Ascending aorta (tissue), 2 donors: ENCODE measurements around the gene RMC1. TPM values are rescaled to one million over a fixed set of nuclear protein-coding genes. Genes with fewer than 3 reads are reported as not detected.

Experiments
- DNase-seq, 2 donors: peaks; one replicate each; pipeline ENCODE4 v3.0.0-alpha.2; 2019; ENCODE audit warnings: low spot score in 2 of 2
- H3K27ac ChIP-seq, 2 donors: fragments of 200-600 bp; sonication (generic); one replicate each; pipeline ENCODE4 v1.5.1; 2016 to 2017; ENCODE audit warnings: mild to moderate bottlenecking in 1 of 2
- H3K27me3 ChIP-seq: fragments of 200-600 bp; sonication (generic); one replicate; pipeline ENCODE4 v1.5.1; 2017
- H3K36me3 ChIP-seq, 2 donors: fragments of 200-600 bp; sonication (generic); one replicate each; pipeline ENCODE4 v1.5.1; 2016
- H3K4me1 ChIP-seq, 2 donors: fragments of 200-600 bp; sonication (generic); one replicate each; pipeline ENCODE4 v1.5.1; 2016 to 2017; ENCODE audit warnings: mild to moderate bottlenecking in 1 of 2
- H3K4me3 ChIP-seq, 2 donors: fragments of 200-600 bp; sonication (generic); one replicate each; pipeline ENCODE4 v1.5.1; 2016 to 2017; ENCODE audit warnings: mild to moderate bottlenecking in 1 of 2
- H3K9me3 ChIP-seq, 2 donors: fragments of 200-600 bp; sonication (generic); one replicate each; pipeline ENCODE4 v1.5.1; 2016
- CTCF ChIP-seq, 3 experiments: fragments of 200-600 bp in 2 of 3; fragments of 450-650 bp in 1 of 3; sonication (generic) in 2 of 3; IDR thresholded peaks; one replicate each; pipeline ENCODE4 v1.5.1; 2016 to 2019; ENCODE audit warnings: antibody characterized with exemption in 3 of 3, mild to moderate bottlenecking in 1 of 3, moderate library complexity in 1 of 3
- intact Hi-C: fragments of 100-400 bp; cut with DNase I; formaldehyde crosslinking; loops from one replicate; pipeline ENCODE4 v1.15.1; 2023
- total RNA-seq: library from RNA; depleted of rRNA; stranded (reverse); fragments of >200 nt; gene quantifications from one replicate; pipeline ENCODE4 v1.1.0, GENCODE V29; 2016

The RMC1 gene
- total RNA-seq, 1 donor from 2014 or later = 20.1 TPM

GRCh38 chr18:23534276-23534675, 31.0 kb downstream of the RMC1 start:
- DNase-seq = no peak
- H3K36me3 ChIP-seq = peaks cover 95 to 99% of the 10 kb centered on the region in 2 donors

GRCh38 chr18:23536204-23536603, 32.9 kb downstream of the RMC1 start:
- no peak overlapping the region for H3K4me3 ChIP-seq
- H3K4me1 ChIP-seq = no peaks in the 10 kb centered on the region
- H3K36me3 ChIP-seq = peaks cover 93 to 99% of the 10 kb centered on the region in 2 donors
- no peak overlapping the region for H3K27ac ChIP-seq
- TF ChIP-seq CTCF (IDR thresholded peaks at IDR 0.05) = no peak
- no peak for DNase-seq
- no peaks in the 10 kb centered on the region for H3K27me3 ChIP-seq
- intact Hi-C loops = no loop called here
- H3K9me3 ChIP-seq = no peaks in the 10 kb centered on the region

More at GRCh38 chr18:23534276-23534675, 31.0 kb downstream of the RMC1 start:
- no peaks in the 10 kb centered on the region for H3K9me3 ChIP-seq
- no peaks in the 10 kb centered on the region for H3K4me1 ChIP-seq
- intact Hi-C loops = no loop called here
- no peaks in the 10 kb centered on the region for H3K27me3 ChIP-seq
- H3K27ac ChIP-seq = no peak overlapping the region
- no peak overlapping the region for H3K4me3 ChIP-seq
- no peak for TF ChIP-seq CTCF (IDR thresholded peaks at IDR 0.05)

- Histone ChIP-seq H3K36me3 (peaks cover 90 to 100% of the 10 kb centered on the region in 2 donors), H3K27me3 (no peaks in the 10 kb centered on the region), H3K9me3 (no peaks in the 10 kb centered on the region), H3K4me3 (no peak overlapping the region), H3K4me1 (no peaks in the 10 kb centered on the region), H3K27ac (no peak overlapping the region)
- DNase-seq = no peak
- TF ChIP-seq CTCF (IDR thresholded peaks at IDR 0.05) = no peak
- intact Hi-C loops = no loop called here
Observed at GRCh38 chr18:23537274-23537673, 34.0 kb downstream of the RMC1 start.

- H3K4me3 ChIP-seq = no peak overlapping the region
- H3K36me3 ChIP-seq = peaks cover 91 to 100% of the 10 kb centered on the region in 2 donors
- intact Hi-C loops = no loop called here
- H3K27ac ChIP-seq = no peak overlapping the region
- no peaks in the 10 kb centered on the region for H3K4me1 ChIP-seq
- DNase-seq = no peak
- no peak for TF ChIP-seq CTCF (IDR thresholded peaks at IDR 0.05)
- H3K9me3 ChIP-seq = no peaks in the 10 kb centered on the region
- no peaks in the 10 kb centered on the region for H3K27me3 ChIP-seq
Observed at GRCh38 chr18:23538001-23538400, 34.7 kb downstream of the RMC1 start.

- intact Hi-C loops = no loop called here
- Histone ChIP-seq H3K36me3 (peaks cover 91 to 100% of the 10 kb centered on the region in 2 donors), H3K4me1 (no peaks in the 10 kb centered on the region), H3K27me3 (no peaks in the 10 kb centered on the region), H3K4me3 (no peak overlapping the region), H3K27ac (no peak overlapping the region), H3K9me3 (no peaks in the 10 kb centered on the region)
- TF ChIP-seq CTCF (IDR thresholded peaks at IDR 0.05) = no peak
- DNase-seq = no peak
Observed at GRCh38 chr18:23538870-23539269, 35.6 kb downstream of the RMC1 start.

GRCh38 chr18:23539296-23539695, 36.0 kb downstream of the RMC1 start:
- intact Hi-C loops = no loop called here
- DNase-seq = no peak
- H3K36me3 ChIP-seq = peaks cover 90 to 100% of the 10 kb centered on the region in 2 donors
- TF ChIP-seq CTCF (IDR thresholded peaks at IDR 0.05) = no peak
- no peaks in the 10 kb centered on the region for H3K9me3 ChIP-seq
- H3K4me1 ChIP-seq = no peaks in the 10 kb centered on the region
- no peak overlapping the region for H3K4me3 ChIP-seq
- no peak overlapping the region for H3K27ac ChIP-seq
- no peaks in the 10 kb centered on the region for H3K27me3 ChIP-seq
